Psoas muscle (tissue), 8 donors: Measurements from ENCODE around the gene CASKIN1. TPM values are rescaled to one million over a fixed set of nuclear protein-coding genes. Genes with fewer than 3 reads are reported as not detected.

ENCODE experiments used
- ATAC-seq, 4 donors: fragments of 200-7000 bp; cut with Tn5 transposase; one replicate each; pipeline ENCODE4 v1.9.1; 2020; ENCODE audit warnings: moderate library complexity in 3 of 4, mild to moderate bottlenecking in 2 of 4
- DNase-seq, 2 donors: peaks; one replicate each; pipeline ENCODE4 v3.0.0-alpha.2; 2020
- H3K27ac ChIP-seq: fragments of 200-600 bp; one replicate; pipeline ENCODE4 v1.8.0; 2022
- H3K27me3 ChIP-seq, 3 donors: fragments of 200-600 bp in 1 of 3; one replicate each; pipeline versions ENCODE4 v1.6.1 to v1.8.0; 2013 to 2022; ENCODE audit warnings: low read length in 2 of 3, mild to moderate bottlenecking in 2 of 3, moderate library complexity in 1 of 3; ENCODE audit not compliant: insufficient read depth in 3 of 3
- H3K36me3 ChIP-seq, 2 donors: fragments of 200-600 bp in 1 of 2; one replicate each; pipeline versions ENCODE4 v1.6.1 to v1.8.0; 2013 to 2022; ENCODE audit warnings: low read depth in 1 of 2, mild to moderate bottlenecking in 1 of 2, moderate library complexity in 1 of 2; ENCODE audit not compliant: insufficient read depth in 1 of 2
- H3K4me1 ChIP-seq: fragments of 200-600 bp; one replicate; pipeline ENCODE4 v1.8.0; 2022
- H3K4me3 ChIP-seq: fragments of 200-600 bp; one replicate; pipeline ENCODE4 v1.8.0; 2022; ENCODE audit warnings: mild to moderate bottlenecking
- H3K9me3 ChIP-seq: fragments of 200-600 bp; one replicate; pipeline ENCODE4 v1.8.0; 2022
- CTCF ChIP-seq: fragments of 200-600 bp; IDR thresholded peaks from one replicate; pipeline ENCODE4 v1.8.0; 2022; ENCODE audit warnings: antibody characterized with exemption
- WGBS, 3 donors: extraction: QIAGEN DNeasy Blood & Tissue Kit; methylation state at CpG; one replicate each; pipeline versions ENCODE4 v1.1.6 to v1.1.7; 2013; 5-methylcytosine and 5-hydroxymethylcytosine counted together
- intact Hi-C, 2 donors: fragments of 100-400 bp; cut with DNase I; formaldehyde crosslinking; loops; one replicate each; pipeline versions ENCODE4 v1.11.0 to v1.14.2; 2022
- polyA plus RNA-seq, 3 donors: library from polyadenylated mRNA; stranded (reverse); fragments of 200-250 nt; gene quantifications; one replicate each; pipeline ENCODE4 v1.2.3, GENCODE V29; 2013
- total RNA-seq, 4 donors: library from RNA; stranded (reverse); fragmentation: NEBNext Ultra II Directional in 2 of 4; extraction: Animal tissue kit (Norgen Biotek cat#: 25700) in 2 of 4; gene quantifications; one replicate each; pipeline versions ENCODE4 v1.2.1 to v1.2.4, GENCODE V29; 2021 to 2023
- donor health status: healthy with polysubstance abuse.
- donor health status: DM: no; HTN: no; CAD: no; lungs with moderate emphysema.
- donor health status: Bipolar disorder and iron deficiency.
- donor health status: healthy.
- donor health status: DM: yes; HTN: yes; CAD: no.
- donor health status: DM: no; HTN: no; CAD: no.
- donor health status: DM: no; HTN: no; CAD: no.
- donor health status: DM: yes; HTN: yes; CAD: no.

Gene CASKIN1
- total and polyA plus RNA-seq, 7 donors = 0.32 to 1.0 (median 0.63) TPM

- WGBS, 3 donors = 56 to 69% (median 56%) methylated on average over 18 to 19 of the region's 19 CpGs
- no peak overlapping the region for H3K4me3 ChIP-seq
- H3K9me3 ChIP-seq = no peaks in the 10 kb centered on the region
- DNase-seq = no peak
- H3K4me1 ChIP-seq = peaks cover 9% of the 10 kb centered on the region
- H3K27me3 ChIP-seq = peaks cover 0 to 13% (median 4%) of the 10 kb centered on the region in 3 donors
- intact Hi-C loops = no loop called here
- no peak overlapping the region for H3K27ac ChIP-seq
- ATAC-seq = peak in 1 of 4 donors; percentile 6
- no peak for TF ChIP-seq CTCF
- H3K36me3 ChIP-seq = peaks cover 3 to 67% of the 10 kb centered on the region in 2 donors
Measured at GRCh38 chr16:2235695-2236336, 39.4 kb upstream of the CASKIN1 start.

DNA sequence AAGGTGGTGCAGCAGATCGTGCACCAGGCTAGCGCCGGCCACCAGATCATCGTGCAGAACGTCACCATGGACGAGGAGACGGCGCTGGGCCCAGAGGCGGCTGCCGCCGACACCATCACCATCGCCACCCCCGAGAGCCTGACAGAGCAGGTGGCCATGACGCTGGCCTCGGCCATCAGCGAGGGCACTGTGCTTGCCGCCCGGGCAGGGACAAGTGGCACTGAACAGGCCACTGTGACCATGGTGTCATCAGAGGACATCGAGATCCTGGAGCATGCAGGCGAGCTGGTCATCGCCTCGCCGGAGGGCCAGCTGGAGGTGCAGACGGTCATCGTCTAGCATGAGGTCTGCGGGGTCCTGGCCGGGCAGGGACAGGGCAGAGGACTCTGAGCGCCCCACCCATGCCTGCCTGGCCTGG, 38.8 kb upstream of the CASKIN1 start:
- Histone ChIP-seq H3K27ac (no peak overlapping the region), H3K4me3 (no peak overlapping the region), H3K36me3 (peaks cover 3 to 67% of the 10 kb centered on the region in 2 donors), H3K27me3 (peaks cover 0 to 13% (median 4%) of the 10 kb centered on the region in 3 donors), H3K9me3 (no peaks in the 10 kb centered on the region), H3K4me1 (peaks cover 9% of the 10 kb centered on the region)
- intact Hi-C loops = no loop called here
- DNase-seq (no peak), ATAC-seq (no peak)
- 87 to 90% (median 89%) methylated on average over 22 to 28 of the region's 28 CpGs for WGBS, 3 donors
- no peak for TF ChIP-seq CTCF

GRCh38 chr16:2234813-2235170, 38.4 kb upstream of the CASKIN1 start:
- peaks cover 3 to 67% of the 10 kb centered on the region in 2 donors for H3K36me3 ChIP-seq
- no peak for TF ChIP-seq CTCF
- H3K4me1 ChIP-seq = peaks cover 9% of the 10 kb centered on the region
- intact Hi-C loops = no loop called here
- H3K9me3 ChIP-seq = no peaks in the 10 kb centered on the region
- H3K4me3 ChIP-seq = no peak overlapping the region
- ATAC-seq (no peak), DNase-seq (no peak)
- 90 to 93% (median 93%) methylated on average over 17 to 18 of the region's 18 CpGs for WGBS, 3 donors
- H3K27me3 ChIP-seq = peaks cover 0 to 13% (median 4%) of the 10 kb centered on the region in 3 donors
- no peak overlapping the region for H3K27ac ChIP-seq

DNA sequence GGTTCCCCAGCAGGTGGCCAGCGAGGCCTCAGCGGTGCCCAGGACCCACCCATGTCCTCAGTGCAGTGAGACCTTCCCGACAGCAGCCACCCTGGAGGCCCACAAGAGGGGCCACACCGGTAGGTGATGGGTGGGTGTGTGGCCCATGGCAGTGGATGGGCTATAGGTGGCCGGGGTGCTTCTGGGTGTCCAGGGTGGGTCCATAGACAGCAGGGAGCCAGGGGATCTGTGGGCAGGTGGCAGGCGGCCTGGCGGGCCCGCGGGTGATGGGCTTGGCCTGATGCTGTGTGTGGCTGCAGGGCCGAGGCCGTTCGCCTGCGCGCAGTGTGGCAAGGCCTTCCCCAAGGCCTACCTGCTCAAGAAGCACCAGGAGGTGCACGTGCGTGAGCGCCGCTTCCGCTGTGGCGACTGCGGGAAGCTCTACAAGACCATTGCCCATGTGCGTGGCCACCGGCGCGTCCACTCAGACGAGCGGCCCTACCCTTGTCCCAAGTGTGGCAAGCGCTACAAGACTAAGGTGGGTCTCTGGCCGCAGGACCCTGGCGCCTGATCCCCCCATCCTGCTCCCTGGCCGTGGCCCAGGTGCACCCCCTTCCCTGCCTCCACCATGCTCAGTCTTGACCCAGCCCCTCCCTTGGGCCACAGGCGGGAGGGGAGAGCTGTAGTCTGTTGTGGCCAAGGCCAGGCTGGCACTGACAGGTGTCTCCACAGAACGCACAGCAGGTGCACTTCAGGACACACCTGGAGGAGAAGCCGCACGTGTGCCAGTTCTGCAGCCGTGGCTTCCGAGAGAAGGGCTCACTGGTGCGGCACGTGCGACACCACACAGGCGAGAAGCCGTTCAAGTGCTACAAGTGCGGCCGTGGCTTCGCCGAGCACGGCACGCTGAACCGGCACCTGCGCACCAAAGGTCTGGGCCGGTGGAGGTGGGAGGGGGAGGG, 37.7 kb upstream of the CASKIN1 start:
- no peak overlapping the region for H3K27ac ChIP-seq
- ATAC-seq = no peak
- no peak for DNase-seq
- H3K9me3 ChIP-seq = no peaks in the 10 kb centered on the region
- no peak overlapping the region for H3K4me3 ChIP-seq
- intact Hi-C loops = no loop called here
- peaks cover 3 to 67% of the 10 kb centered on the region in 2 donors for H3K36me3 ChIP-seq
- H3K4me1 ChIP-seq = peaks cover 9% of the 10 kb centered on the region
- TF ChIP-seq CTCF = no peak
- WGBS, 3 donors = 93 to 96% (median 94%) methylated on average over 41 to 51 of the region's 51 CpGs
- H3K27me3 ChIP-seq = peaks cover 0 to 13% (median 4%) of the 10 kb centered on the region in 3 donors
